ENCODE measurements around the gene PDGFB. TPM values are rescaled to one million over a fixed set of nuclear protein-coding genes. Genes with fewer than 3 reads are reported as not detected.

The PDGFB gene
- total and polyA plus RNA-seq, 12 donors = 9.9 to 45.6 (median 18.5) TPM

GRCh38 chr22:39181356-39181755 is 63.4 kb downstream of the PDGFB start:
- Histone ChIP-seq H3K27me3 (no peaks in the 10 kb centered on the region), H3K27ac (no peak overlapping the region), H3K4me3 (no peak overlapping the region), H3K36me3 (no peaks in the 10 kb centered on the region), H3K4me1 (peaks cover 13 to 63% (median 55%) of the 10 kb centered on the region in 9 donors), H3K9me3 (peaks cover 0 to 8% (median 0%) of the 10 kb centered on the region in 11 donors)
- ATAC-seq = no peak
- TF ChIP-seq CTCF (IDR thresholded peaks at IDR 0.05) = no peak
- WGBS, 2 donors = 92 to 93% methylated on average over 8 of the region's 8 CpGs
- DNase-seq = no peak
- intact Hi-C loops (cut with DNase I) = no loop called here

- TF ChIP-seq CTCF (IDR thresholded peaks at IDR 0.05) = no peak
- ATAC-seq (no peak), DNase-seq (no peak)
- Histone ChIP-seq H3K27me3 (no peaks in the 10 kb centered on the region), H3K27ac (peak overlapping the region in 5 of 10 donors; percentile 26 to 92 (median 85)), H3K36me3 (no peaks in the 10 kb centered on the region), H3K4me3 (no peak overlapping the region), H3K4me1 (peaks cover 14 to 63% (median 55%) of the 10 kb centered on the region in 9 donors), H3K9me3 (peaks cover 0 to 8% (median 0%) of the 10 kb centered on the region in 11 donors)
- intact Hi-C loops (cut with DNase I) = loop anchor here in 6 of 10 donors (5.0 to 10.0 kb wide), 4 partner anchors 52 to 345 kb away; partner anchors contain the start of genes ATF4 (in 5 of the 6) and PDGFB (in 1 of the 6)
- WGBS, 2 donors = 71 to 74% methylated on average over 21 of the region's 21 CpGs
Measured at GRCh38 chr22:39179841-39180335, 64.9 kb downstream of the PDGFB start.

GRCh38 chr22:39179401-39179827 is 65.4 kb downstream of the PDGFB start:
- H3K27me3 ChIP-seq = no peaks in the 10 kb centered on the region
- no peaks in the 10 kb centered on the region for H3K36me3 ChIP-seq
- intact Hi-C loops (cut with DNase I) = loop anchor here in 6 of 10 donors (5.0 to 10.0 kb wide), 4 partner anchors 53 to 345 kb away; partner anchors contain the start of genes ATF4 (in 5 of the 6) and PDGFB (in 1 of the 6)
- peak overlapping the region in 8 of 10 donors; percentile 12 to 92 (median 86) for H3K27ac ChIP-seq
- H3K9me3 ChIP-seq = peaks cover 0 to 8% (median 0%) of the 10 kb centered on the region in 11 donors
- WGBS, 2 donors = 73 to 74% methylated on average over 6 of the region's 6 CpGs
- H3K4me3 ChIP-seq = no peak overlapping the region
- peaks cover 15 to 63% (median 55%) of the 10 kb centered on the region in 9 donors for H3K4me1 ChIP-seq
- TF ChIP-seq CTCF (IDR thresholded peaks at IDR 0.05) = no peak
- no peak for ATAC-seq
- DNase-seq = no peak

GRCh38 chr22:39178206-39179111 is 66.3 kb downstream of the PDGFB start:
- no peak for TF ChIP-seq CTCF (IDR thresholded peaks at IDR 0.05)
- DNase-seq = no peak
- ATAC-seq = no peak
- no peaks in the 10 kb centered on the region for H3K27me3 ChIP-seq
- H3K36me3 ChIP-seq = no peaks in the 10 kb centered on the region
- peaks cover 22 to 64% (median 56%) of the 10 kb centered on the region in 9 donors for H3K4me1 ChIP-seq
- intact Hi-C loops (cut with DNase I) = loop anchor here in 6 of 10 donors (5.0 to 10.0 kb wide), 4 partner anchors 54 to 346 kb away; partner anchors contain the start of genes ATF4 (in 5 of the 6) and PDGFB (in 1 of the 6)
- 83 to 86% methylated on average over 19 of the region's 19 CpGs for WGBS, 2 donors
- no peak overlapping the region for H3K4me3 ChIP-seq
- peaks cover 0 to 8% (median 0%) of the 10 kb centered on the region in 11 donors for H3K9me3 ChIP-seq
- H3K27ac ChIP-seq = peak overlapping the region; percentile 27 to 92 (median 84)

Data from heart right ventricle (tissue), 16 donors.